ENCODE results near the gene DHX36. TPM values are rescaled to one million over a fixed set of nuclear protein-coding genes. Genes with fewer than 3 reads are reported as not detected.

The DHX36 gene, protein sequence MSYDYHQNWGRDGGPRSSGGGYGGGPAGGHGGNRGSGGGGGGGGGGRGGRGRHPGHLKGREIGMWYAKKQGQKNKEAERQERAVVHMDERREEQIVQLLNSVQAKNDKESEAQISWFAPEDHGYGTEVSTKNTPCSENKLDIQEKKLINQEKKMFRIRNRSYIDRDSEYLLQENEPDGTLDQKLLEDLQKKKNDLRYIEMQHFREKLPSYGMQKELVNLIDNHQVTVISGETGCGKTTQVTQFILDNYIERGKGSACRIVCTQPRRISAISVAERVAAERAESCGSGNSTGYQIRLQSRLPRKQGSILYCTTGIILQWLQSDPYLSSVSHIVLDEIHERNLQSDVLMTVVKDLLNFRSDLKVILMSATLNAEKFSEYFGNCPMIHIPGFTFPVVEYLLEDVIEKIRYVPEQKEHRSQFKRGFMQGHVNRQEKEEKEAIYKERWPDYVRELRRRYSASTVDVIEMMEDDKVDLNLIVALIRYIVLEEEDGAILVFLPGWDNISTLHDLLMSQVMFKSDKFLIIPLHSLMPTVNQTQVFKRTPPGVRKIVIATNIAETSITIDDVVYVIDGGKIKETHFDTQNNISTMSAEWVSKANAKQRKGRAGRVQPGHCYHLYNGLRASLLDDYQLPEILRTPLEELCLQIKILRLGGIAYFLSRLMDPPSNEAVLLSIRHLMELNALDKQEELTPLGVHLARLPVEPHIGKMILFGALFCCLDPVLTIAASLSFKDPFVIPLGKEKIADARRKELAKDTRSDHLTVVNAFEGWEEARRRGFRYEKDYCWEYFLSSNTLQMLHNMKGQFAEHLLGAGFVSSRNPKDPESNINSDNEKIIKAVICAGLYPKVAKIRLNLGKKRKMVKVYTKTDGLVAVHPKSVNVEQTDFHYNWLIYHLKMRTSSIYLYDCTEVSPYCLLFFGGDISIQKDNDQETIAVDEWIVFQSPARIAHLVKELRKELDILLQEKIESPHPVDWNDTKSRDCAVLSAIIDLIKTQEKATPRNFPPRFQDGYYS
- 40.7 TPM for polyA plus RNA-seq (2013, experiment 1 of 2; ENCODE audit: insufficient read length)
- 46.0 TPM for polyA plus RNA-seq (2013, experiment 2 of 2; ENCODE audit: insufficient read length)

- peak; percentile 93 for DNase-seq
Measured at GRCh38 chr3:154323891-154324738, at the start of gene DHX36. TSS of gene DHX36 (minus strand) at chr3:154324487. CDS start at chr3:154324416, 71 bp downstream.

DNA sequence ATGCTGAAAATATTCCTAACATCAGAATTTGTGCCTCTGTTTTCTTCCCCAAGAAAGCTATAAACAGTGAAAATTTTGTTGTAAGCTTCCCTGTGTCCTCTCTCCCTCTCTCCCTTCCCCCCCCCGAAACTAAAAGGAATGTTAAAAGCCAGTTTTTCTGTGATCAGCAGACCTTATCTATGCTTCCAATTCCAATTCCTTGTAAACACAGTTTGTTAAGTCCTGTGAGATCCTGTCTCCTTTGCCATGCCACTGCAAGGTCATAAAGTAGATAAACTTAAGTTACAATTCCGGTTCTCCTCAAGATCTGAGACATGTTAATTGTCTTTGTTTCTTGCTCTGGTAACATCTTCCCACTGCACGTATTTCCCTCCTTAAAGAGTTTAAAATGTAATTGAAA, 42.9 kb upstream of the DHX36 start:
- no peak for DNase-seq

DNA sequence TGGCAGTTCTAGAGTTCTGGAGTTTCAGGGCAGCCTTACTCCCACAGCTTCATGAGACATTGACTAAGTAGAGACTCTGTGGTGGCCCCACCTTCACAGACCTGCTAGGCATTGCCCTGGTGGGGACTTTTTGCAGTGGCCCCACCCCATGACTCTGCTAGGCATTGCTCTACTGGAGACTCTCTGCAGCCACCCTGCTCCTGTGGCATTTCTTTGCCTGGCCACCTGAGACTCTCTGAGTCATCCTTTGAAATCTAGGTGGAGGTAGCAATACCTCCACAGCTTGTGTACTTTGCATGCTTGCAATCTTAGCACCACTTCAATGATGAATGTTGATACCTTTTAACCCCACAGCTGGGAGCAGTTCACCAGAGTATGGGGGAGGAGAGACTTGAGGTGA, 40.6 kb upstream of the DHX36 start:
- DNase-seq: no peak

DNA sequence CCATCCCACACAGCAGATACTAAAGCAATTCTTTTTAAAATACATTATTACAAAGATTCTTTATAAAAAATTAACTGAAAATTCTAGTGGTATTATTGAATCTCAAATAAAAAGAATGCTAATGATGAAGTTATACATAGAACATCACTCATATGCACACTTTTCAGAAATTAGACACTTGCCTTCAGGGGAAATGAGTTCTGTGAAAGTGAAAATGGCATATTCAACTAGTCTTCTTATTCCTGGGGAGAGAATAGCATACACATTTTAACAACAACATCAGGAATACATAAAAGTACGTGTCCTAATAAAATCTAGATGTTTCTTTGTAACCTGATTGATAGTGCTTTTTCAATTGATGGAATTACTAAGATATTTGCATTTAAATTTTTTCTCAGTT, 36.8 kb upstream of the DHX36 start:
- no peak for DNase-seq

DNA sequence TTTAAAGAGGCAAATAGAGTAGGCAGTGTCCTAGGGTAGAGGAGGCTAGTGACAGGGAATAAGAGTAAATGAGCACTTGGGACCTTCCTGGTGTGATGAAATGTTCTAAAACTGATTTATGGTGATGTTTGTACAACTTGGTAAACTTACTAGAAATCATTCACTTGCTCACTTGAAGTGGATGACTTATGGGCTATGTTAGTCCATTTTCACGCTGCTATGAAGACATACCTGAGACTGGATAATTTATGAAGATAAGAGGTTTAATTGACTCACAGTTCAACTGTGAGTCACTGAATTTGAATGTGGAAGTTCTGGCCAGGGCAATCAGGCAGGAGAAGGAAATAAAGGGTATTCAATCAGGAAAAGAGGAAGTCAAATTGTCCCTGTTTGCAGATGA, 31.7 kb upstream of the DHX36 start:
- DNase-seq: no peak

DNA sequence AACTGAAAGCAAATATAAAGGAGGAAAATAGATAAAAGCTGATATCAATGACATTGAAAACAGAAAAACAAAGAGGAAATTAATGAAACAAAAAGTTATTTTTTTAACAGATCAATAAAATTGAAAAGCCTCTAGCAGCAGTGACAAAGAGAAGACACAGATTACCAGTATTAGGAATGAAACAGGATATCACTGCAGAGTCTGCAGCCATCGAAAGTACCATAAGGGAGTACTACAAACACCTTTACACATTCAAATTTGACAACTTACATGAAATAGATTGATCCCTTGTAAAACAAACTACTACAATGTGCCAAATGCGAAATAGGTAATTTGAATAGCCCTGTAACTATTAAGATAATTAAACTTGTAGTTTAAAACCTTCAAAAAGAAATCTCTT, 24.9 kb upstream of the DHX36 start:
- DNase-seq: no peak

- no peak for DNase-seq
Measured at GRCh38 chr3:154345422-154346122, 21.3 kb upstream of the DHX36 start.

DNA sequence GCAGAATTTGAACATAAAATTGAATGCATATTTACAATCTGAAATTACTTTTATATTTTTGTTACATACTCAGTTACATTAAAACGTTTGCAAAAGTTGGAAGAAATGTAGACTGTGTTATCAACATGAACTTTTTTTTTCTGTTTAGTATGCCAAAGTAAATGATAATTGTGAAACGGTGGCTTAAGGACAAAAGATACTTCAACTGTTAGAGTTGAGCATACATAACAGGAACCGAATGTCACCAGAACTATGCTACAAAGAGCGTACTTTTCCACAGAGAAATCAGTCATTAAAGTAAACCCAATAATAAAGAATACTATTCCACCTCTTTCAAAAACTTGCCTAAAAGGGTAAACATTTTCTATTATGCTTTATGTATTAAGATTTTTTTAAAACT, 14.3 kb upstream of the DHX36 start:
- DNase-seq: no peak

DNA sequence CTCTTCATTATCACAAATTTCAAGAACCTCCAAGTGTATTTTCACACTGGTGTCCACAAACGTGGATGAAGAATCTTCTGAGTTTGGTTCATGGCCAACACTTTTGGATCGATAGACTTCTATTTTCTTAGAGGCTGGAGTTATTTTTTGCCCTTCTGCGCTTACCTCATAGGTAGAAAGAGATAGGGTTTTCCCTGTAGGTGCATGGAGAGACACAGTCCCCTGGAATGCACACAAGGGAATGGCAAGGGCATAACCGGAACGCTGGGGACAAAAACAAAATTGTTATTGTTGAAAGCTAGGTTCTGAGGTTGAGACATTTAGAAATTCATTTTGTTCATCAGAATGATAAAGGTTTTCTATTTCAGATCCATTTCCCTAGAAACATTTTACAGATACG, 13.7 kb upstream of the DHX36 start:
- DNase-seq: no peak

DNA sequence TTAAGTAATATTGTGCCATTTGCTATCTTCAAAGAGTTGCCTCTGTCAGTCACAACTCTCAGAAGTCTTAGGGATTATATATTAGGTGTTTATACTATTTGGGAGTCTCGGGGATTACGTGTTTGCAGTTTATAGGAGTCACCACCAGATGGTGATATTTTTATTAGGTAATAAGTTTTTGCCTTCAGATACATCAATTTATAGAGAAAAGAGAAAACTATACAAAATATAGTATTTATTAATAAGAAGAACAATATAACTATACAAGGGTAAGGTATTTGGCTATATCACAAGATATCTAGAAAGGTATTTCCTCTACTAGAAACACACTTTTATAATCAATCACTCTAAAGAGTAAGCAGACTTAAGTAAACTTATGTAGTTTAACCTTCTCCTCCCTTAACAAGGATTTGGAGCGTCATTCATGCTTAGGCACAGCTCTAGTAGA, 10.7 kb upstream of the DHX36 start:
- DNase-seq: peak; percentile 40

DNA sequence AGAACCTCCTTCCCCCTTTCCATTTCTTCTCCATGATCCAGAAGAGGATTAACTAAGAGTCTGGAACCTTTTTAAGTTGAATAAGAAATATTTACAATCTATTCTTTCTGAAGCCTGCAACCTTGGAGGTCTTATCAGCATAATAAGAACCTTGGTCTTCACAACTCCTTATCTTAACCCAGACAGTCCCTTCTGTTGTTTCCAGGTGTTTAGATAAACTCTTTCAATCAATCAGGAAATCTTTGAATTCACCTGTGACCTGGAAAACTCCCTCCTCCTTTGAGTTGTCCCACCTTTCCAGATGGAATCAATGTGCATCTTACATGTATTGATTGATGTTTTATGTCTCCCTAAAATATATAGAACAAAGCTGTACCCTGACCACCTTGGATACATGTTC, 3.6 kb upstream of the DHX36 start:
- DNase-seq: no peak

- no peak for DNase-seq
Measured at GRCh38 chr3:154324919-154325318, 632 bp upstream of the DHX36 start.

GRCh38 chr3:154316974-154317767, 7.1 kb downstream of the DHX36 start:
- DNase-seq: no peak

DNA sequence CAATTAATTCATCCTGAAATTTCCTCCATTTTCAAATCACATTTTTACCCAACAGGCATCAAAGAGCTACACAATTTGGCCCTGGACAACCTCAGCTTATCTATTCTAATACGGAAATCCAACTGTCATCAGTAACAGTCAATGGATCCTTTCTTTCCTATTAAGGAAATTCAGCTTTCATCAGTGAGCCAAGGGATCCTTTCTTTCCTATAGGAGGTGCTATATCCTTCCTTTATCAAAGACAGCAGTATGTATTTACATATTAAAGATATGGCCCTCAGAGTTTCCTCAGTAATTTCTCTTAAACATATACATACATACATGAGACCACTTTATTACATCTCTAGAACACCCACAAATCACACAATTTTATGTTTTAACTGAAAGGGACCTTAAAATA, 10.1 kb downstream of the DHX36 start:
- no peak for DNase-seq

DNA sequence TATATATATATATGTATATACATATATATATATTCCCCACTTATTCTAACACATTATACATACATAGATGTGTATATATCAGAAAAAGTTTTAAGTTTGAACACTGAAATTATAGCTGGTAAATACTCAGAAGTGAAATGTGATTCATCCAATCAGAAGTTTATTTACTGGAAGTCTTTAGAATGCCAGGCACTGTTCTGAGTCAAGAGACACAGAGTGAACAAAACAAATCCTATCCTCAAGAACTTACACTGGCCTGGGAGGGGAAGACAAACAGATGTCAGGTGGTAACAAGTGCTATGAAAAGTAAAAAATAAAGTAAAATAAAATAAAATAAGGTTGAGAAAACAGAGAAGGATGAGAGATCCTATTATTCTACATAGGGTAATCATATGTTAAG, 13.4 kb downstream of the DHX36 start:
- no peak for DNase-seq

GRCh38 chr3:154307363-154307762, 16.9 kb downstream of the DHX36 start:
- DNase-seq: no peak

GRCh38 chr3:154304936-154305335, 19.4 kb downstream of the DHX36 start:
- no peak for DNase-seq

- peak; percentile 16 for DNase-seq
Measured at GRCh38 chr3:154304116-154304786, 20.0 kb downstream of the DHX36 start.

GRCh38 chr3:154301561-154301960, 22.7 kb downstream of the DHX36 start:
- DNase-seq: no peak

DNA sequence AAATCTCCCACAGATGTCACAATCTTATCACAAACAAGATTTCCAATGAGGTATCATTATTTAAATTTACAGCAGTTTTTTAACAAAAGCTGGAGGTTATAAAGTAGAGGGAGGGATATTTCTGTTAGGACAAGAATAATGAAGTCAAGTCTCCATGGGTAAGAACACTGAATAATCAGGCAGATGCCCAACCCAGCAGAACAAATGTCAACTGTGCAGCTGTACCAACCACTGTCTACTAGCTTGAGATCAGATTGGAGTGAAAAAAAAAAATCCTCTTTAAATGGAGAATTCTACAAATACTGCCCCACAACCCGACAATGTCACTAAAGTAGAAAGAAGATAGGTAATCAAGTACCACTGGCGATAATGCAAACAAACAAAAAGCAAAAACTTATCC, 30.3 kb downstream of the DHX36 start:
- DNase-seq: no peak
